HL-60 (cell line): ENCODE measurements around the gene SNX3.

Experiments
- TF ChIP-seq, protein P1 (sequence below): IDR thresholded peaks from one replicate; pipeline ENCODE4 v1.5.1; 2011; ENCODE audit warnings: low read length, control low read depth, inconsistent platforms; ENCODE audit not compliant: insufficient read depth
- TF ChIP-seq, protein P2 (sequence below): IDR thresholded peaks from 2 replicates; pipeline ENCODE4 v1.6.1; 2012; ENCODE audit warnings: low read depth; ENCODE audit not compliant: insufficient replicate concordance

DNA sequence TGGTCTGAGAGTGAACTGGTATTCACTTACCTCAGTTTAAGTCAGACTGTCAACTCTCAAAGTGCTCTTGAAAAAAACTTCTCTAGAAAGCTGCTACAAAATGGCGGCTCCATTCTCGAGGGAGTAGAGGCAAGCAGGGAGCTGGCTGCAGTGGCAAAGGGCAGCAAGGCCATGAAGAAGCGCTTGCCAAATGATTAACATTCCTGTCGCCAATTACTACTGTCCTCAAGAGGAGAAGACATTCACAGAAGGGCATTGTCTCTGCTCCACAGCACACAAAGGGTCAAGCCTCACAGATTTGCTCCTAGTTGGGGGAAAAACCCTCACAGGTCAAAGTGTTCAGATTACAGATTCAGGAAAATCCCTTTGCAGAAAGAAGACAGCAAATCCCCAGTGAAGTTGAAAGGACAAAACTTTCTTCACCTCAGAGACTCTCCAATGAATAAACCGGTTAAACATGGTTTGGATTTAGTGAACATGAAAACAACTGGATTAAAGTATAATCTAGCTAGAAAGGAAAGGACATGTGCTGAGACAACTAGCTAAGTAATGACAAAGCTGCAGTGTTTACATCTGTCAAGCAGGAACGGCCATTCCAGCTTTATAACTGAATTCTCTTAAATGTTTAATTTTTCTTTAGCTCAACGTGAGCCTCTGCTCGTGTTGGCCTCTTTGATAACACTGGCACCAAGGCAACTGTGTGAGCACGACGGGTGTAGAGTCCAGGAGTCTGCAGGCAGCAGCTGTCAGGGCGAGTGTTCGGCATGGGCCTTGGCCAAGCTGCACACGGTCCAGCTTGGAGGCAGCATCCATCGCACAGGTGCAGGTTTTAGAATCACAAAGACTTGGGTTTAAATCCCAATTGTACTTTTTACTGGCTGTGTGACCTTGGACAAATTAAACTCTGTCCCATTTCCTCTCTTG, 57.4 kb downstream of the SNX3 start:
- TF ChIP-seq, protein P1, sequence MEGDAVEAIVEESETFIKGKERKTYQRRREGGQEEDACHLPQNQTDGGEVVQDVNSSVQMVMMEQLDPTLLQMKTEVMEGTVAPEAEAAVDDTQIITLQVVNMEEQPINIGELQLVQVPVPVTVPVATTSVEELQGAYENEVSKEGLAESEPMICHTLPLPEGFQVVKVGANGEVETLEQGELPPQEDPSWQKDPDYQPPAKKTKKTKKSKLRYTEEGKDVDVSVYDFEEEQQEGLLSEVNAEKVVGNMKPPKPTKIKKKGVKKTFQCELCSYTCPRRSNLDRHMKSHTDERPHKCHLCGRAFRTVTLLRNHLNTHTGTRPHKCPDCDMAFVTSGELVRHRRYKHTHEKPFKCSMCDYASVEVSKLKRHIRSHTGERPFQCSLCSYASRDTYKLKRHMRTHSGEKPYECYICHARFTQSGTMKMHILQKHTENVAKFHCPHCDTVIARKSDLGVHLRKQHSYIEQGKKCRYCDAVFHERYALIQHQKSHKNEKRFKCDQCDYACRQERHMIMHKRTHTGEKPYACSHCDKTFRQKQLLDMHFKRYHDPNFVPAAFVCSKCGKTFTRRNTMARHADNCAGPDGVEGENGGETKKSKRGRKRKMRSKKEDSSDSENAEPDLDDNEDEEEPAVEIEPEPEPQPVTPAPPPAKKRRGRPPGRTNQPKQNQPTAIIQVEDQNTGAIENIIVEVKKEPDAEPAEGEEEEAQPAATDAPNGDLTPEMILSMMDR, result no peak
- TF ChIP-seq, protein P2, sequence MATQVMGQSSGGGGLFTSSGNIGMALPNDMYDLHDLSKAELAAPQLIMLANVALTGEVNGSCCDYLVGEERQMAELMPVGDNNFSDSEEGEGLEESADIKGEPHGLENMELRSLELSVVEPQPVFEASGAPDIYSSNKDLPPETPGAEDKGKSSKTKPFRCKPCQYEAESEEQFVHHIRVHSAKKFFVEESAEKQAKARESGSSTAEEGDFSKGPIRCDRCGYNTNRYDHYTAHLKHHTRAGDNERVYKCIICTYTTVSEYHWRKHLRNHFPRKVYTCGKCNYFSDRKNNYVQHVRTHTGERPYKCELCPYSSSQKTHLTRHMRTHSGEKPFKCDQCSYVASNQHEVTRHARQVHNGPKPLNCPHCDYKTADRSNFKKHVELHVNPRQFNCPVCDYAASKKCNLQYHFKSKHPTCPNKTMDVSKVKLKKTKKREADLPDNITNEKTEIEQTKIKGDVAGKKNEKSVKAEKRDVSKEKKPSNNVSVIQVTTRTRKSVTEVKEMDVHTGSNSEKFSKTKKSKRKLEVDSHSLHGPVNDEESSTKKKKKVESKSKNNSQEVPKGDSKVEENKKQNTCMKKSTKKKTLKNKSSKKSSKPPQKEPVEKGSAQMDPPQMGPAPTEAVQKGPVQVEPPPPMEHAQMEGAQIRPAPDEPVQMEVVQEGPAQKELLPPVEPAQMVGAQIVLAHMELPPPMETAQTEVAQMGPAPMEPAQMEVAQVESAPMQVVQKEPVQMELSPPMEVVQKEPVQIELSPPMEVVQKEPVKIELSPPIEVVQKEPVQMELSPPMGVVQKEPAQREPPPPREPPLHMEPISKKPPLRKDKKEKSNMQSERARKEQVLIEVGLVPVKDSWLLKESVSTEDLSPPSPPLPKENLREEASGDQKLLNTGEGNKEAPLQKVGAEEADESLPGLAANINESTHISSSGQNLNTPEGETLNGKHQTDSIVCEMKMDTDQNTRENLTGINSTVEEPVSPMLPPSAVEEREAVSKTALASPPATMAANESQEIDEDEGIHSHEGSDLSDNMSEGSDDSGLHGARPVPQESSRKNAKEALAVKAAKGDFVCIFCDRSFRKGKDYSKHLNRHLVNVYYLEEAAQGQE, result no peak
